ENCODE data around the gene SYN1.

- no peak for TF ChIP-seq CTCF (IDR thresholded peaks at IDR 0.05)
- TF ChIP-seq POLR2A (IDR thresholded peaks at IDR 0.05), result no peak
- no peak for TF ChIP-seq EP300 (IDR thresholded peaks at IDR 0.05)
These were observed 23.4 kb downstream of the SYN1 start for GRCh38 chrX:47596256-47596655.
